GM12865 (cell line): ENCODE data around the gene KL.

ENCODE experiments used
- DNase-seq: peaks from one replicate; pipeline ENCODE4 v3.0.0; 2010; ENCODE audit warnings: low read depth
- H3K4me3 ChIP-seq: 2 replicates; pipeline ENCODE4 v1.5.1; 2011; ENCODE audit warnings: mild to moderate bottlenecking, low read depth, low read length, control low read depth
- TF ChIP-seq, protein P1 (sequence below): IDR thresholded peaks from 2 replicates; pipeline ENCODE4 v1.5.1; 2011; ENCODE audit warnings: low read length, control low read depth, low read depth, inconsistent platforms; ENCODE audit not compliant: insufficient read depth; ENCODE audit errors: missing control alignments

The KL gene

DNA sequence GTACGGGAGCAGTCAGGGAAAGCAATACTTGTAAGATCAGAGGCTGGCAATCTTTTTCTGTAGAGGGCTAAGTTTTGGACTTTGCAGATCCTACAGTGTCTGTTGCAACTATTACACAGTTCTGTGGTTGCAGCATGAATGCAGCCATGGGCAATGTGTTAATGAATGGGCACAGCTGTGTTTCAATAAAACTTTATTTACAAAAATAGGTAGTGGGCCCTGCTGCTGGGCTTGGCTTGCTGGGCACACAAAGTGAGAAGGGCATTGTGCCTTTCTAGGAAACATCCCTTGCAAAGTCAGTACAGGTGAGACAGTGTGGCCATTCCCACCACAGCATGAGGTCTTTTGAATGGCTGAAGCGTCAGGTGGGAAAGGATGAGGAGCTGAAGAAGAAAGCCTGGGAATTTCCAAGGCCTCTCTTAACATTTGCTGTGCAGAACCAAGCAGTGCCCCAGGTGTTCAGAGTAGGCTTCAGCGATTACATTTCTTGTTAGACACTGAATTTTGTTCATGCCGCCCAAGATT lies 9.1 kb downstream of the KL start:
- DNase-seq, result no peak
- TF ChIP-seq, protein P1, sequence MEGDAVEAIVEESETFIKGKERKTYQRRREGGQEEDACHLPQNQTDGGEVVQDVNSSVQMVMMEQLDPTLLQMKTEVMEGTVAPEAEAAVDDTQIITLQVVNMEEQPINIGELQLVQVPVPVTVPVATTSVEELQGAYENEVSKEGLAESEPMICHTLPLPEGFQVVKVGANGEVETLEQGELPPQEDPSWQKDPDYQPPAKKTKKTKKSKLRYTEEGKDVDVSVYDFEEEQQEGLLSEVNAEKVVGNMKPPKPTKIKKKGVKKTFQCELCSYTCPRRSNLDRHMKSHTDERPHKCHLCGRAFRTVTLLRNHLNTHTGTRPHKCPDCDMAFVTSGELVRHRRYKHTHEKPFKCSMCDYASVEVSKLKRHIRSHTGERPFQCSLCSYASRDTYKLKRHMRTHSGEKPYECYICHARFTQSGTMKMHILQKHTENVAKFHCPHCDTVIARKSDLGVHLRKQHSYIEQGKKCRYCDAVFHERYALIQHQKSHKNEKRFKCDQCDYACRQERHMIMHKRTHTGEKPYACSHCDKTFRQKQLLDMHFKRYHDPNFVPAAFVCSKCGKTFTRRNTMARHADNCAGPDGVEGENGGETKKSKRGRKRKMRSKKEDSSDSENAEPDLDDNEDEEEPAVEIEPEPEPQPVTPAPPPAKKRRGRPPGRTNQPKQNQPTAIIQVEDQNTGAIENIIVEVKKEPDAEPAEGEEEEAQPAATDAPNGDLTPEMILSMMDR, result no peak
- no peak overlapping the region for H3K4me3 ChIP-seq

DNA sequence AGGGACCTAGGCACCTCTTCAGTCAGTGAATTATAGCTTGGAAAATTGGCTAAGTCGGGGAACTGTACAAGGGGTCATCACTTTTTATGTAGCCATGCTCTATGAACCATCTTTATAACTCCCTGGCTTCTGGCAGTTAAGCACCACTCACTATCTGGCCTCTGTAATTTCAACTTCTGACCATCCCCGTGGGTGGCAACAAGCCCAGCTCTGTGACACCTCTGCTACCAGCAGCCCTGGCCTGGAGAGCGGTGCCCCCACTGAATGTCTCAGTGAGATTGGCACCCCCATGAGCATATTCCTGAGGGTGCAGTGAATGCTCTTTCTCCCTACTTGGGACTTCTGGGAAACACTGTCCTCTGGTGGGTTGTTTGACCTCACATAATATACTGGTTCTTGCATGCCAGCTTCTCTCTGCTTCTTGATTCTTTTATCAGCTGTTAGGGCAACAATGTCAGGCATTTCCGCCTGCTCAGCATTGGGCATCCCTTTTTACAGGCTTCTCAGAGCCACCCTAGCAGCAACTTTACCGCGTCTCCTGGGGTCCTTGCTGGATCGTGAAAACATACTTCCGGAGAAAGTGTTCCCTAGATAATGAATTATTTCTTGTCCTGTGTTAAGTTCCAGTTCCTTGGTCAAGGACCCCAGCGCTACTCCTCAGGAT lies 10.4 kb downstream of the KL start:
- DNase-seq, result no peak
- TF ChIP-seq, protein P1, result no peak

DNA sequence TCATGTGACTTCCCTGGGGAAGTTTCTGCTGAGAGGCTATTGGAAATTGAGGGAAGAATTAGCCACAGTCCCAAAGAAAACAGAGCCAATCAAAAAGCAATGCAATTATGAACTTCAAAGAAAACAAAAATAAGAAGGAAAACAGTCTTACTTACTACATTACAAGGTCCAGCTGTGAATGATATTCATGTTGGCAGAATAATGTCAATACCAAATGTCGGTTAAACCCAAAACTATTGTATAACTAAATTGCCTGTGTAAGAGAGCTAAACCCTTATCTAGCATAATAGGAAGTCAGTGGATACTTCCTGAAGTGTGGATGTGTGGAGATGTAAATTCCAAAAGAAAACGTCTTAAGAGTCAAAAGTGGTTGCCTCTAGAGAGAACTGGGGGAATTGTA lies 12.4 kb downstream of the KL start:
- TF ChIP-seq, protein P1, result no peak
- DNase-seq, result no peak
- H3K4me3 ChIP-seq, result no peak overlapping the region

More for the DNA sequence above, 10.4 kb downstream of the KL start:
- H3K4me3 ChIP-seq, result no peak overlapping the region

DNA sequence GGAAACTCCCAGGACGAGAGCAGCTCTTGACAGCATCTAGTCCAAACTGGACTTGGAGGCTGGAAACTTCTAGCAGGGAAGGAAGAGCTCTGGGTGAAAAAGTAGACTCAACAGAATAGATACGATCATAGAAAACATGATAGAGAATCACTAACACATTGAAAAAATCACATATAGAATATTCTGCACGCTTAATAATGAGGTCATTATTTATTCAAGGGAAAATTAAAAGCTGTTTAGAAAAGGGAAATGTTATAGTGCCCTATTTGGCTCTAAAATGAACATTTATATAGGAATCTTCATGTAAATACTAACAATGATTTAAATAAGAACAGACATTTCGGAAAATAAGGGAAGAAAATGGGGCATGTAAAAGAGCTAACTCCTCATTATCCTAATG lies 15.1 kb downstream of the KL start:
- TF ChIP-seq, protein P1, result no peak
- H3K4me3 ChIP-seq, result no peak overlapping the region

DNA sequence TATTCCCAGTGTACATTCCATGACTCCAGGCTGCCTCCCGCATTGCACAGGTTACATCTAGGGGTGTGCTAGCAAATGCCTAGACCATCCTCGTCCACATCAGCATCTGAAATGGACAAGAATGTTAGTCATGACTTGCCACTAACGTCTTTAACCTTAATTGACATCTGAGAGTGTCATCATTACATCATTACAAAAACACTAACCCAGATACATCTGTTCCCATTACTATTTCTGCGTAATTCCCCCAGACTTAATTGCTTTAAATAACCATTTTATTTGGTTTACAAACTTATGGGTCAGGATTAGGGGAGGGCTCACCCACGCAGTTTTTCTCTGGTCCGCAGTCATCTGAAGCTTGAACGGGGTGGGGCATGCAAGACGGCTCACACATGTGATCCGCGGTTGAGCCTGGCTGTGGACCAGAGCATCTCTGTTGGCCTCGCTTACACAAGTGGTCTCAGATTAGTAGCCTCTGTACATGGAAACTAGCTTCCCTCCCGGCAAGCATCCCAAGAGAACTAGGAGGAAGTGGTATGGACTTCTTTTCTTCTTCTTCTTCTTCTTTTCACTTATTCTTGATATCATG lies 15.9 kb downstream of the KL start:
- DNase-seq, result no peak
- TF ChIP-seq, protein P1, result no peak
- H3K4me3 ChIP-seq, result no peak overlapping the region

More for the DNA sequence above, 15.1 kb downstream of the KL start:
- no peak for DNase-seq

DNA sequence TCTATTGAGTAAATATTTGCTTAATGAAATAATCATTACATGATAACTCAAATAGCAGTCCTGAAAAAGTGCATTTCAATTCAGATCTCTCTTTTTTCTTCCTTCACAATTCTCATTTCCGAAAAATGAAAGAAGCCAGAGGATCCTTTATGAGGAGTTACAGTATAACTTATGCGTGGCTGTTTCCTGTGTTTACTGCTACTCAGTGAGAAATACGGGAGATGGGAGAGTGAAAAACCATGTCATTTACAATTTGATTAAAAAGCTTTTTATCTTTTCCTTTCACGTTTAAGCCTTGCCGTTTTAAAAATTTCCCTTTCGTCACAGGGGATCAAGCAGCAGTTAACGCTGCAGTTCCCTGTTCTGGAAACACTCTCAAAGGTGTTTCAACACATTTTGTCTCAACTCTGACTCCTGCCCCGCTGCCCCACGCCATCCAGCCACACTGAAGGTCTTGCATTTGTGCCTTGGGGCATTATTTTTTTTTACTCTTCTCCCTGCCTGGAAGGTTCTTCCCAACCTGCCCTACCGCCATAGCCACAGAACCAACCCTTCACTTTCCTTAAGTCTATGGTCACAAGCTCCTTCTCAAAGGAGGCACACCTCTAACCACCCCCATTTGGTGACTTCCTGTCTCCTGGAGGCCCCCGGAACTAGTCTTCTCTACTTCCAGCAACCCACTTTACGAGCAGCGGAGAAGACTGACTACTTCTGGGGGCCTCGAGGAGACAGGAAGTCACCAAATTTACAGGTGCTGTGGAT lies 17.0 kb downstream of the KL start:
- peak overlapping the region; percentile 64 for H3K4me3 ChIP-seq
- DNase-seq, result peak; percentile 83

More for the DNA sequence above, 17.0 kb downstream of the KL start:
- TF ChIP-seq, protein P1, result no peak
